HFF-Myc (cell line): ENCODE data around the gene TBC1D9B.
A peak's percentile ranks its signal among the peaks of the same experiment; 100 is the strongest.

Experiments
- DNase-seq: peaks from one replicate; pipeline ENCODE4 v3.0.0-alpha.2; 2011; ENCODE audit warnings: low read depth; ENCODE audit errors: extremely low read depth
- H3K4me3 ChIP-seq: replicated peaks from 2 replicates; pipeline ENCODE4 v1.5.1; 2011; ENCODE audit warnings: low read depth, mild to moderate bottlenecking, control low read depth, low read length
- TF ChIP-seq, protein P1 (sequence below): IDR thresholded peaks from 2 replicates; pipeline ENCODE4 v1.5.1; 2012; ENCODE audit warnings: mild to moderate bottlenecking, low read depth, low read length, control low read depth; ENCODE audit errors: missing control alignments

Gene TBC1D9B

DNA sequence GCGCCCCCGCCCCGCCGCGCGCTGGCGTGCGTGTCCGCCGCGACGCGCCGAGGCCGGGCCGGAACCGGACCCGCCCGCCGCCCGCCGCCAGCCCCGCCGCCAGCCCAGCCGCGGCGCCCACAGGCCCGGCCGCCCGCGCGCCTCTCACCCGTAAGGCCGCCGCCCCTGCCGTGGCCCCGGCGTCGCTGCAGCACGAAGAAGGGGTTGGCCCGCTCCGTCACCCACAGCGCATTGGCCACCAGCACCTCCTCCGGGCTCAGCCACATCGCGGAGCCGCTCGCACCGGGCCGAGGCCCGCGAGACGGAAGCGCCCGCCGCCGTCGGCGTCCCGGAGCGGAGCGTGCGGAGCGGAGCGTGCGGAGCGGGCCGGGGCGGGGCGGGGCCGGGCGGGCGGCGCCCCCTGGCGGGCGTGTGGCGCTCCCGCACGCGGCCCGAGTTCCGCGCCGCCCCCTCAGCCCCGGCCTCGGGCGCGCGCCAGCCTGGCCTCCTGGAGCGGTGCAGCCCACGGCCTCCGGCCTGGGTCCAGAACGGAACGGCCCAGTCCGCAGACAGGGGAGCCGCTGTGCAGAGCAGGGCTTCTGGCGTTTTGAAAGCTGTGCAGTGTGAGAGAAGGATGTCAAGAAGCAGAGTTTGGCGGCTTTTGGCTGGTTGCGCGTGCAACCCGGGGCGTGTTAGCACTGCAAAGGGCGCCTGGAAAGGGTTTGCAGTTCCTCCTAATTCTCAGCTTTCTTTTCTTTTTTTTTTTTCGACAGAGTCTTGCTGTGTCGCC, at the start of gene TBC1D9B:
Gene TBC1D9B, minus strand, starts transcription at position 342 of the 769 bp plus-strand sequence. Its CDS starts 76 bp downstream, at position 266.
- TF ChIP-seq, protein P1, sequence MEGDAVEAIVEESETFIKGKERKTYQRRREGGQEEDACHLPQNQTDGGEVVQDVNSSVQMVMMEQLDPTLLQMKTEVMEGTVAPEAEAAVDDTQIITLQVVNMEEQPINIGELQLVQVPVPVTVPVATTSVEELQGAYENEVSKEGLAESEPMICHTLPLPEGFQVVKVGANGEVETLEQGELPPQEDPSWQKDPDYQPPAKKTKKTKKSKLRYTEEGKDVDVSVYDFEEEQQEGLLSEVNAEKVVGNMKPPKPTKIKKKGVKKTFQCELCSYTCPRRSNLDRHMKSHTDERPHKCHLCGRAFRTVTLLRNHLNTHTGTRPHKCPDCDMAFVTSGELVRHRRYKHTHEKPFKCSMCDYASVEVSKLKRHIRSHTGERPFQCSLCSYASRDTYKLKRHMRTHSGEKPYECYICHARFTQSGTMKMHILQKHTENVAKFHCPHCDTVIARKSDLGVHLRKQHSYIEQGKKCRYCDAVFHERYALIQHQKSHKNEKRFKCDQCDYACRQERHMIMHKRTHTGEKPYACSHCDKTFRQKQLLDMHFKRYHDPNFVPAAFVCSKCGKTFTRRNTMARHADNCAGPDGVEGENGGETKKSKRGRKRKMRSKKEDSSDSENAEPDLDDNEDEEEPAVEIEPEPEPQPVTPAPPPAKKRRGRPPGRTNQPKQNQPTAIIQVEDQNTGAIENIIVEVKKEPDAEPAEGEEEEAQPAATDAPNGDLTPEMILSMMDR = no peak
- DNase-seq = no peak
- peak within 1 kb of the TSS; percentile 77 for H3K4me3 ChIP-seq

DNA sequence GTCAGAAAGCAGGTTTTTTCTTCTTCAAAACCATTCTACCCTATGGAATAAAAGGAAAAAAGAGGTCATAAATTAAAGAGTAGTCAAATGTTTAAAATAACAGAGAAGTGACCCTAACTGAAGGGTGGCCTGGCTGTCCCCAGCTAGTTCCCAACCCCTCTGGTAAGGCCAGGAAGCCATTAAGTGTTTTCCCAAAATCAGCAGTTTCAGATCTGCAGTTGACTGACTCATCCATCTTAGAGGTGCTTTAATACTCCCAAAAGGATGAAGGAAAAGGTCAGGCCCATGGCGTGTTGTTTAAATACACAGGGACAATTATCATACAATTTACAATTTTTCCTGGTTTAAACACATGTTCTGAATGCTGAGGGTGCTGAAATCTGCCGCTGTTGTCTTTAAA, 47.9 kb upstream of the TBC1D9B start:
- TF ChIP-seq, protein P1 = no peak
- H3K4me3 ChIP-seq = no peak overlapping the region
- no peak for DNase-seq

GRCh38 chr5:179955062-179955461, 47.4 kb upstream of the TBC1D9B start:
- DNase-seq = no peak
- no peak overlapping the region for H3K4me3 ChIP-seq
- TF ChIP-seq, protein P1 = no peak

- no peak overlapping the region for H3K4me3 ChIP-seq
- TF ChIP-seq, protein P1 = no peak
- DNase-seq = no peak
Observed at GRCh38 chr5:179954434-179954833, 46.7 kb upstream of the TBC1D9B start.

GRCh38 chr5:179953987-179954386, 46.3 kb upstream of the TBC1D9B start:
- no peak overlapping the region for H3K4me3 ChIP-seq
- DNase-seq = no peak
- TF ChIP-seq, protein P1 = no peak

- TF ChIP-seq, protein P1 = no peak
- H3K4me3 ChIP-seq = no peak overlapping the region
- no peak for DNase-seq
Observed at GRCh38 chr5:179936976-179937681, 29.4 kb upstream of the TBC1D9B start.
